ENCODE measurements around the gene DOCK11.
"Not testable (repeated sequence)": the region's sequence is repeated elsewhere in the genome, so short reads cannot be mapped to it uniquely, and the experiment has no call there.

DOCK11 gene

DNA sequence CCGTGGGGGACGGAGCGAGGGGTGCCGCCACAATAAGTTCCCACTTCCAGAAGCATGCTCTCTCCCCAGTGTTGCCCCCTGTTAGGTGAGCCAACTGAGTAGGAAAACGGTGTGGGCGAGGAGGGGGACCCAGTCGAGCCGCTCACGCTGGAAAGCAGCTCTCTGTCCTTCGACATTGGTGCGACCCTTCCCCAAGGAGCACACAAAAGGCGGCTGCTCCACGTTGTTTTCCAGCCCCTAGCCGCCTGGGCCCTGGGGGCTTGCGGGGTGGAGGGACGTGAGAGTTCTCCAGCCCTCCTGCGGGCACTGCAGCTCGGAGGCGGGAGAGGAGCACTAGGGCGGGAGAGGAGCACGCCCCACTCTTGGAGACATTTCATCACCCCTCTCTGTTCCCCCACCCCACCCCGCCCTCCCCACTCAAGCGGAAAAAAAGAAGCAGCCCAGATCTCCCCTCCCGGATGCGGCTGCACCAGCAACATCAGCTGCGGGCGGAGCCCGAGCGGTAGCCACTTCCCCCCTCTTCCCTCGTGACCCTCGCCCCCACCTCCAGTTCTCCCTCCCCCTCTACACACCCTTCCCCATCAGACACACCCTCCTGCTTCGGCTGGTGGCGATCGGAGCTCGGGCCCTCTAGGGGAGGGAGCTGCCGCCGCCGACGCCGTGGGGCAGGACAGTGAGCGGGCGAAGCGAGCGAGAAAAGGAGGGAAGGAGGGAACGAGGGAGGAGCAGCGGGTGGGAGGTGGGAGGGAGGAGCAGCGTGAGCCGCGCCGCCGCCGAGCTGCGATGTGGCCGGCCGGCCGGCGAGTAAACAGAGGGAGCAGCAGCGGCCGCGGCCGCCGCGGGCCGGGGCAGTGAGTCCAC is at the start of gene DOCK11:
DOCK11 (plus strand) TSS at position 755 of the 861 bp plus-strand sequence. CDS start 157 bp downstream, outside the sequence.
- DNase-seq = peak; percentile 74 to 82

DNA sequence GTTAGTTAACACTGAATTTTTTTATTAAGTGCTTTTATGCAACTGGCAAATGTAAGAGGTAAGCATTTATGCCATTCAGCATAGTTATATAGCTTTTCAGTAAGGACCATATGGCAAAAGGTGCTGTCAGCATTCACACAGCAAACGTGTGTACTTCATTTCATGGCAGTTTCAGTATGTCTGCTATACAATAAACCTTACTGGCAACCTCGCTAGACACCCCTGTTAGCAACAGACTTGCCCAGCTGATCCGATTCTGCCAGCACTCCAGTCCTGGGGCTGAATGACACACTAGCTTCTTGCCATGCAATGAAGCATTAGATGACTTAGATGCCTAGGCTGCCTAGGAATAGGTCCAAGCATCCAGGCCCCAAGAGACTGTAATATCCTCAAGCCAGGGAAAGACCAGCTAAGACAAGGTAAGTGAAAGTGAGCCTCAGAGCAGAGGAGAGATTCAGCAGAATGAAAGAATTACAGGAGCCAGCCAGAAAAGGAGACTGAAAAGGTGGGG is 47.3 kb upstream of the DOCK11 start:
- DNase-seq = no peak

DNA sequence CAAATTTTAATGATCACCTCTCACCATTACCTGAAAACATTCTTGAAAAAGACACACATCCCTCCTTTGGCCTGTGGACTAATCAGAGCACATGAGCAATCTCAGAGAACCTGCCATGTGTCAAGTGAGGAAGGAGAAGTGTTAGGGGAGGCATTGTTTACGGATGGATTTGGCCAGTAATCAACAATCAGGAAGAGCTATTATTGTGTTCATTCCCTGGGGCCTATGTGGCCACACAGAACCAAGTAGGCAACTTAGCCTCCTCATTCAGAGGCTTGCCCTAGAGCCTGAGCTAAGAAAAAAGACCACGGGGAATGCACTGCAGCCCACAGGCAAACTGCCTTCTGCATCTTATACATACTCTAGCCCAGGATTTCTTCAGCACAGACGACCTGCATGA is 40.6 kb upstream of the DOCK11 start:
- no peak for DNase-seq

DNA sequence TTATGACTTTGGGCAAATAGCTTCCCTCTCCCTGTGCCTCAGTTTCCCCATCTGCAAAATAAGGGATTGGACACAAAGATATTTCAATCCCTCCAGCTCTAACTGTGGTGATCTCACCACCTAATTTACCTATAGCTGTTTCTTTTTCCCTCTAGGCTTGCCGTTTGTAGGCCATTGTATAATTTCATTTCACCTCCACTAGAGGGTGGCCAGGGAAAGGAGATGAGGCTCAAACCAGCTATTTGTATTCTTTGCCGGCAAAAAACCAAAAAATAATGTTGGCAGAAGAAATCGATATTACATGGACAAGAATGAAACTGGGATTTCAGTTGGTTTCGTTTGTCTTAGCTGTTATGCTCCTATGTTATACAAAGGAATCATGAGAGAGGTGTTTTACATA is 36.1 kb upstream of the DOCK11 start:
- peak; percentile 6 to 20 for DNase-seq

DNA sequence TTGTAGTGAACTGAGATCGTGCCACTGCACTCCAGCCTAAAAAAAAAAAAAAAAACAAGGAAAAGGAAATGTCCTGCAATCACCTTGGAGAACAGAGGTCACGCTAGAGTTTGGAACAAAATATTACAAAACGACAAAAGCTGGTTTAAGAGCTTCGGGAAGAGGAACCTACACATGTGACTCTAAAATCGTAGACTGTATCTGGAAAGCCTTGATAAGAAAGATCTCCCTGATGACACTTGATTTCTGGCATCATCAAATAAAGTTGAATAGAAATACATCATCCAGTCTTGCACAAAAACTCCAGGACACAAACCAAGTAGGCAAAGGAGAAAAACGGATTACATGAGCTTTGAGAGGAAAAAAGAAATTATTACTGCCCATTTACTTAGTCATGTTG is 31.1 kb upstream of the DOCK11 start:
- DNase-seq = no peak

DNA sequence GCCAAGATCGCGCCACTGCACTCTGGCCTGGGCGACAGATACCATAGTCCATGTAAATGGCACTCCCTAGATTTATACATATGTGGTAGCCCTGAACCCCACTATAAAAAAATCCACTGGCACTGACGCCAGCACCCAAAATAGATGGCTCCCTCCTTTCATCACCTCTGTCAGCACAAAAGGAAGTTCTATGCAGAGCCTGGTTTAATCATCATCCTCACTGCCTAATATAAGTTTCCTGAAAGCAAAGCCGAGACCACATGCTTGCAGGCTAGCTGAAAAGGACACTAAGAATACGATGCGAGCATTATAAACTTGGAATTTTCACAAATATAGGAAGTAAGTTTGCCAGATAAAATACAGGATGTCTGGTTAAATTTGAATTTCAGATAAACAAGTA is 27.5 kb upstream of the DOCK11 start:
- no peak for DNase-seq

DNA sequence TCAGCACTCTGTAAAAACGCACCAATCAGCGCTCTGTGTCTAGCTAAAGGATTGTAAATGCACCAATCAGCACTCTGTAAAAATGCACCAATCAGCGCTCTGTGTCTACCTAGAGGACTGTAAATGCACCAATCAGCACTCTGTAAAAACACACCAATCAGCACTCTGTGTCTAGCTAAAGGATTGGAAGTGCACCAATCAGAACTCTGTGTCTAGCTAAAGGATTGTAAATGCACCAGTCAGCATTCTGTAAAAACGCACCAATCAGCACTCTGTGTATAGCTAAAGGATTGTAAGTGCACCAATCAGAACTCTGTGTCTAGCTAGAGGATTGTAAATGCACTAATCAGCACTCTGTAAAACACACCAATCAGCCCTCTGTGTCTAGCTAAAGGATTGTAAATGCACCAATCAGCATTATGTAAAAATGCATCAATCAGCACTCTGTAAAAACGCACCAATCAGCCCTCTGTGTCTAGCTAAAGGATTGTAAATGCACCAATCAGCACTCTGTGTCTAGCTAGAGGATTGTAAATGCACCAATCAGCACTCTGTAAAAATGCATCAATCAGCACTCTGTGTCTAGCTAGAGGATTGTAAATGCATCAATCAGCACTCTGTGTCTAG is 24.8 kb upstream of the DOCK11 start:
- not testable (repeated sequence) for DNase-seq

DNA sequence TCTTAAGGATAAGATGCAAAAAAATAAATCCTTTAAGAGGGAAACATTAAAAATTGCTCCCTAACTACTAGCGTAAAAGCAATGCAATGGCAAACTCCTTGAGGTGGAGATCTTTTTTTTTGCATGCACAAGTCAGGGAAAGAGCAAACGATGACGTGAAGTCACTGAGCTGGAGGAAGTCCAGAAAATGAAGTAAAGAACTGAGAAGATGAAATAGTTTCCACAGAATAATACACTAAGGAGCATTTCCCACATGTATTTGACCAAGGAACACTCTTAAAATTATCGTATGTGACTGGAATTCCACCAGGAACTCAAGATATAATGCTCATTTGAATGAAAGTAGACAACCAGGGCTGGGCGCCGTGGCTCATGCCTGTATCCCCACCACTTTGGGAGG is 21.0 kb upstream of the DOCK11 start:
- DNase-seq = no peak

DNA sequence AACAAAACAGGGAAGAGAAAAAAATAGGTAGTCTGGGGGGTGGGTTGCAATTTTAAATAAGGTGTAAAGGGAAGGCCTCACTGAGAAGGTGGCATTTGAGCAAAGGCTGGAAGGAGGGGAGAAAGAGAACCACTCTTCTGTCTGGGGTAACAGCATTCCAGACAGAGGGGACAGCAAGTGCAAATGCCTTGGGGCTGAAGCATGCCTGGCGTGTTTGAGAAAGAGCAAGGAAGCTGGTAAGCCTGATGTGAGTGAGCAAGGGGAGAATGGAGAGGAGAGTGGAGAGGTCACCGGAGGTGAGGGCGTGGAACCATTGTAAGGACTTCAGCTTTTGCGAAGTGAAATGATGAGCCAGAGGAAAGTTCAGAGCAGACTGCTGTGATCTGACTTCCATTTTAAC is 19.7 kb upstream of the DOCK11 start:
- no peak for DNase-seq

DNA sequence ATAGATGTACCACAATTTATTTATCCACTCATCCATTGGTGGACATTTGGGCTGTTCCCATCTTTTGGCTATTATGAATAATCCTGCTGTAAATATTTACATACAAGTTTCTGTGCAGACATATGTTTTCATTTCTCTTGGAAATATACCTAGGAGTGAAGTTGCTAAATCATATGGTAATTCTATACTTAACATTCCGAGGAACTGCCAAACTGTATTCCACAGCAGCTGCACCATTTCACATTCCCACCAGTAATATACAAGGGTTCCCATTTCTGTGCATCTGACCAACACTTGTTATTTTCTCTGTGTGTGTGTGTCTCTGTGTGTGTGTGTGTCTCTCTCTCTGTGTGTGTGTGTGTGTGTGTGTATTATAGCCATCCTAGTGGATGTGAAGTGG is 15.4 kb upstream of the DOCK11 start:
- no peak for DNase-seq

DNA sequence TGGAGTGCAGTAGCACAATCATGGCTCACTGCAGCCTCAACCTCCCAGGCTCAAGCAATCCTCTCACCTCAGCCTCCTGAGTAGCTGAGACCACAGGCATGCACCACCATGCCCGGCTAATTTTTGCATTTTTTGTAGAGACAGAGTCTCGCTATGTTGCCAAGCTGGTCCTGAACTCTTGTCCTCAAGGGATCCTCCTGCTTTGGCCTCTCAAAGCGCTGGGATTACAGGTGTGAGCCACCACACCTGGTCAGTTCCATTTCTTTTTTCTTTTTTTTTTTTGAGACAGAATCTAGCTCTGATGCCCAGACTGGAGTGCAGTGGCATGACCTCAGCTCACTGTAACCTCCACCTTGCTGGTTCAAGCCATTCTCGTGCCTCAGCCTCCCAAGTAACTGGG is 13.2 kb upstream of the DOCK11 start:
- not testable (repeated sequence) for DNase-seq

DNA sequence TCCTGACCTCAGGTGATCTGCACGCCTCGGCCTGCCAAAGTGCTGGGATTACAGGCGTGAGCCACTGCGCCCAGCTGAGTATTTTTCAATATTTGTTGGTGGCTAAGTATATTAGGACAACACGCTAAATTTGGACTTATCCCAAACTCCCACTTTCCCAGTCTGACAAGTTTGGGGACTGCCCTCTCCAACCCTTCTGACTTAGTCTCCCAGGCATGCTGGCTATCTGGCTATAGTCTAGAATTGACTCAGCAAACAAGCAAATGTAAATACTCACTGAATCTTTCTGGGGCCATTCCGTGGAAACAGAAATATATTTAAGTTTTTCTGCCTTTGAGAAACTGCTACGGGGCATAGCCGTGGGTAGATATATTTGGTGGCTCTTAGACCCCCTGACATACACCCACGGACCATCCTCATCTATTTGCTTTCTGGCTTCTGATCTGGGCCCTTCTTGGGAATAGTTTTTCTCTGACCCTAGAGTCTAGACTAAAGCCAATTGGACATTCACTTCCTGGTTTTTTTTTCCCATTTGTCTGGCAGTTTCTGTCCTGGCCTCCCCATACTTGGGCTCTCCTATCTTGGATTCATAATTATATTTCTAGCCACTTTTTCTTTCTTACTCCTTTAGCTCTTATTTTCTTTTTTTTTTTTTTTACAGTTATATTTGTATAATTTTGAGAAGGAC is 11.3 kb upstream of the DOCK11 start:
- DNase-seq = no peak

DNA sequence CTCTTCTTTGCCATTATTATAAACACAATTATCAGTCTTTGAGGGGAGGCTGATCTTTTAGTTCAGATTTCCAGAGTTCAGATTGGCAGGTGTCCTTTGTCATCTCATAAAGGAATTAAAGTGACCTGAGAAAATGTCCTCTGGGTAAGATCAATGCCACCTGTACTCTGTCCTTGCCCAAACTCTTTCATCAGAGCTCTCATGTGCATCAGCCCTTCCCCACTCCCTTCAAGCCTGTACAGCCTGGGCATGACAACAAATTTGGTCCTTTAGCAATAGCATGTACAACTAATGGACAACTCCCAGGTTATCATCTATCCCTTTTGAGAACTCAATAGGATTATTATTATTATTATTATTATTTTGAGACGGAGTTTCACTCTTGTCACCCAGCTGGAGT is 8.9 kb upstream of the DOCK11 start:
- not testable (repeated sequence) for DNase-seq

DNA sequence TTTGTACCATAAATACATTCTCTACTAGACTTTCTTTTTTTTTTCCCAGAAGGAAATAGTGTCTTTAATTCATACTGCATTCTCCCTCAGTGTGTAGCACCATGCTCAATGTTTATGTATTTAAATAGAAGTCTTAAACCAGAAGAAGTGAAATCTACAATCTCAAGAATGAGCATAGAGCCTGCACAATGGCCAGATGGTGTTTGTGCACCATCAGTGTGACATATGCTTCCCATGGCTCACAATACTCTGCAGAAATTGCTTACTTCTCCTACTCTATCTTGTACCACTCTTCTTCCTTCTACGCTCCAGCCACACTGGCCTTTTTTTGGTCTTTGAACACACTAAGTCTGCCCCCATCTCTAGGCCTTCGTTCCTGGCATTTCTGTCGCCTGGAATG is 2.6 kb upstream of the DOCK11 start:
- DNase-seq = no peak

DNA sequence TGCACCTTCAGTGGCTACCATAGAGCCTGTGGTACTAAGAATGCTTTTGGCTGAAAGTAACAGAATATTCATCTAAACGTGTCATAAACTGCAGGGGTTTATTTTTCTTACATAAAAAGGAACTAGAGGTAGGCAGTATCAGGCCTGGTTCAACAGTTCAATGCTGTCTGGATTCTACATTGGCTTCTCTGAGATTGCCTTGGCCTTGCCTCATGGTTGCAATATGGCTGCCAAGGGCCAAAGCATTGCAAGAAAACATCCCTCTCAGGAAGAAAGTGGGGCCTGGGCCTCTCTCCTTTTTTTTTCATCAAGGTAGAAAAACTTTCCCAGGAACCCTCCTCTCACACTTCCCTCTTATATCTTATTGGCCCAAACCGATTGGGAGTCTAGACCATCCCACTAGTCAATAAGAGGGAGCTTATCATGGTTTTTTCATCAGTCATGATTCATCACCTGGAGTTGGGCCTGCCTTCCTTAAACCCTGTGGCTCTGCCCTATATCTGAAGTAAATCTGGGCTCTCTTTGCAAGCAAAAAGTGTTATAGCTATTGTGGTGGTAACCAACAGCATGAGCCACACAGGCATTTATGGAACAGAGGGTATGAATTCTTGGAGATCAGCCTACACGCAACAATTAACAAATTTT is 1.8 kb upstream of the DOCK11 start:
- no peak for DNase-seq

DNA sequence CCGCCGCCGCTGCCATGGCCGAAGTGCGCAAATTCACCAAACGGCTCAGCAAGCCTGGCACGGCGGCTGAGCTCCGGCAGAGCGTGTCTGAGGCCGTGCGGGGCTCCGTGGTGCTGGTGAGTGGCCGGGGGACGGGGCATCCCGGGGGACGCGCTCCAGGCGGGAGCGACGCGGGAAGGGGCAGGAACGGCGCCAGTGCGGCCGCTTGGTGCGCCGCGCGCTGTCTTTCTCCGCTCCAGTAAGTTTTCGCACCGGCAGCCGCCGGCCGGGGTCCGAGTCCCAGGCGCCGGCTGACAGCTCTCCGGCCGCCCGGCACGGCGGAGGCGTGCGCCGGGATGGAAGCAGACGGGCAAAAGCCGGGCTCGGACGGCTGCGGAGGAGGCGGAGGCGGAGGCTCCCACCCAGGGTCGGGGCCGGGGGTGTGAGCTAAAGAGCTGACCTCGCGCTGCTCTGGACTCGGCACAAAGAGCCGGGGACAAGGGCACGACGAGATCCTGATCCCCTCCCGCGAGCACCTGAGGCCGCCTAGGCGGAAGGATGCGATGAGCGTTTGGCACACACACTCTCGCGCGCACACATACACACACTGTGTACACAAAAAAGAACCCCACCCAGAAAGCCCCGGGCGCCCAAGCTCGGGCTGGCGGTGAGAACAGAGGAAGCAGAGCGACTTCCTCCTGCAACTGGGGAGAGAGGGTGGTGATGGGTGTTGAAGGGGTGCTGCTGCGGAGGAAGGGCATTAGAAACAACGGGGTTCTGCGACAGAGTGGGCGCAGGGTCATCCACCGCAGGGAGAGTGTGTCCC is 545 bp downstream of the DOCK11 start:
- peak; percentile 64 to 68 for DNase-seq

DNA sequence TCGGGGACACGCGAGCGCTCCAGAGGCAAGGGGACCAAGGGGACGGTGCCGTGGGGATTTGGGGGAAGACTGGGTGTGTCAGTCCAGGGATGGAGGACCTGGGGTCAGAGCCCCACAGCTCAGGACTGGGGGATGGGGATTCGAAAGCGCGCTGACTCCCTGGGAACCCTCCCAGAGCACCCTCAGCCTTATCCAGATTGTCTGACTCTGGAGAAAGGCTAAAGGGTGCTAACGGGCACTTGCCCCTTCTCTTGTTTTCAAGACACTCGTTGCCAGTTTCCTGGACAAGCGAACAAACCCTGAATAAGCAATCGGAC is 1.1 kb downstream of the DOCK11 start:
- DNase-seq = no peak

DNA sequence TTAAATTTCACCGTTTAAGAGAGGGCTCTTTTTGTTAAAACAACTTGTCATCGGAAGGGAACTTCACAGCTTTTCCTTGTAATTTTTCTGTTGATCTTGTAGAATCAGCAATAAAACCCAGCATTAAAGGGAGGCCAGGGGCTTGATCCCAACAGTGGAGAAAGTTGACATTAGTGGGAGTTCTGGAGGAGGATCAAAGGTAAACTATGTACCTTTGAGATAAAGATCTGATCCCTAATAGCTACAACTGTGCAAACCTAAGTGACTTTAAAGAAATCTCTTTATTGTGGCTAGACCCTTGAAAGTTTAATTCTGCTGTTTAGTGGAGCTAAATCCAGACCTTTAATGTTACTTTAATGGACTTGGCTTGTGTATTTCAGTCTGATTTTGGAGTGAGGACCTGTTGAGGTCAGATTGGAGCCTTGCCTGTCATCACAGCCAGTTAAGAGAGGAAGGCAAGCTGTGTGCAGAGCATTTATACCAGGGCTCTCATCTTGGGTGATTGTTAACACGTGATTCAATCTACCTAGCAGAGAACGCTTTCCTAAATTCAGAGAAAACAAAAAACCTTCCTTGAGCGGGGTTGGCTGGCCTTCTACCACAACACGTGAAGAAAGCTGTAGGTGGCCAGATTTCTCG is 1.7 kb downstream of the DOCK11 start:
- peak in 1 of 2 donors; percentile 10 for DNase-seq

DNA sequence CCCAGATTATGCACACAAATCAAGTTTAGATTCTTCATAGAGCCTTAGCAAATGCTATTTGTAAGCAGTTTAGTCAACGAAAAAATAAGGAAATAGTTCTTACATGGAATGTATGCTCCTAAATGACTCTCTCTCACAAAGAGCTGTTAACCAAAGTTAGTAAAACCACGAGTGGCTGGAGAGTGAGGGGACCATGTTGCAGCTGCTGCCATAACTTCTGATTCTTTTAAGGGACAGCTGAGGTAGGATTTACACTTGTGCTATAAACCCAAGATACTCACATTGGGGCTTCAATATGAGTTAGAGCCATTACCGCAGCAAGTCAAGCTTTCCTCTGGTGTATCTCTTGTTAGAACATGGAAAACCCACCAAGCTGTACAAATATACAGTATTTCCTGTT is 2.7 kb downstream of the DOCK11 start:
- no peak for DNase-seq

DNA sequence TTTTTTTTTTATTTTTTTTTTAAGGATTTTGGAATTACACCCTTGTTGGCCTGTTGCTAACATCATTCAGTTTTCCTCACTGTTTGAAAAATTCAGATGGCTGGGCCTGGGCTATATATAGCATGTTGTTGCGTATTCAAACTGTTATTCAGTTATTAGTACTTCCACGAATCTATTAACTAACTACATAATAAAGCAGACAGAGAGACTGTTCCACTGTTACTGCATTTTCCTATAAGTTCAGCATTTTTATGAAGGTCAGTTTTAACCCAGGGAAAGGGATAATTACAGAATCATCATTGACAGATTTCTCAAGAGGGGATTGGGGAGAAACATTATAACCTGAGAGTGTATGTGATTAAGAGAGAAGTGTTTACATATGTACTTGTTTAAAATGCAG is 3.1 kb downstream of the DOCK11 start:
- no peak for DNase-seq

DNA sequence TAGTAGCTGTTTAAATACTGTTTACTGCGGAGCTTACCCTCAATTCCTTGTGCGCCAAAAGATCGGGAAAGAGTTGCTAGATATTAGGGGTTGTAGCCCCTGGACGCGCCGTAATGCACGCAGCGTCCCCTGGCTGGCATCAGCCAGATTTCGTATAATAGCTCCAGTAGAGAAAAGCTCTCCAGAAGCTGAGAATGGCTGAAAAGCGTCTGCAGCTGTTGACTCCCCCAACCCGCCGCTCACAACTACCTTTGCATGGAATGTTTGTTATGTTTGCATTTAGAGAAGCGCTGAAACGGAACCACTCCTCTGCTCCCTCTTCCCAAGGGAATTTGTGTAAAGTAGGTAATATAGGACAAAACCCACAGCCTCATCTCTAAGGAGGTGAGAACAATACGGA is 3.7 kb downstream of the DOCK11 start:
- no peak for DNase-seq

All from activated CD4-positive, alpha-beta T cell treated with anti-CD3 and anti-CD28 coated beads for 4 hours (primary cell).